Ecto neural progenitor cell (in vitro differentiated cells): ENCODE results near the gene DHRS1.
"Not testable (repeated sequence)": the region's sequence is repeated elsewhere in the genome, so short reads cannot be mapped to it uniquely, and the experiment has no call there.

ENCODE experiments used
- DNase-seq: peaks from one replicate; pipeline ENCODE4 v3.0.0-alpha.2; 2018; ENCODE audit warnings: low spot score

Gene DHRS1

GRCh38 chr14:24246765-24247212, 52.8 kb downstream of the DHRS1 start:
- DNase-seq = no peak

DNA sequence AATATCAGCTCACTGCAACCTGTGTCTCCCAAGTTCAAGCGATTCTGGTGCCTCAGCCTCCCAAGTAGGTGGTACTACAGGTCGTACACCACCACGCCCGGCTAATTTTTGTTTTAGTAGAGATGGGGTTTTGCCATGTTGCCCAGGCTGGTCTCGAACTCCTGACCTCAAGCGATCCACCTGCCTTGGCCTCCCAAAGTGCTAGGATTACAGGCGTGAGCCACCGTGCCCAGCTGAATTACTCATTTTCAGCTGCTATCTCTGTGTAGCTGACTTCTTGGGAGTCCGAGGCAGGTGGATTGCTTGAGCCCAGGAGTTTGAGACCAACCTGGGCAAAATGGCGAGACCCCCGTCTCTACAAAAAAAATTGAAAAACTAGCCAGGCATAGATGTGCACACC, 54.2 kb downstream of the DHRS1 start:
- not testable (repeated sequence) for DNase-seq

GRCh38 chr14:24243336-24243836, 56.2 kb downstream of the DHRS1 start:
- DNase-seq = peak; percentile 45

- peak; percentile 95 for DNase-seq
Measured at GRCh38 chr14:24241829-24242443, 57.6 kb downstream of the DHRS1 start.
